Neural cell (in vitro differentiated cells): ENCODE results near the gene ME3. TPM values are rescaled to one million over a fixed set of nuclear protein-coding genes. Genes with fewer than 3 reads are reported as not detected.

Experiments
- H2AFZ ChIP-seq: fragments of 200-600, 300-800 bp; sonication (generic), shearing (Covaris generic); 2 replicates; pipeline ENCODE4 v1.6.0; 2014; ENCODE audit warnings: low read depth, mild to moderate bottlenecking, antibody characterized with exemption, low read length, moderate library complexity
- H3F3A ChIP-seq: fragments of 200-600 bp; shearing (Covaris generic); 2 replicates; pipeline ENCODE4 v1.6.1; 2016; ENCODE audit warnings: mild to moderate bottlenecking, moderate library complexity, mixed read lengths, antibody characterized with exemption, low read length; ENCODE audit not compliant: insufficient read depth, poor library complexity, severe bottlenecking
- H3K27ac ChIP-seq: fragments of 200-600, 300-800 bp; sonication (generic), shearing (Covaris generic); 2 replicates; pipeline ENCODE4 v1.5.1; 2014; ENCODE audit warnings: mild to moderate bottlenecking, low read length, moderate library complexity
- H3K27me3 ChIP-seq: fragments of 300-800, 200-600 bp; sonication (generic), shearing (Covaris generic); 2 replicates; pipeline ENCODE4 v1.6.0; 2014; ENCODE audit warnings: mild to moderate bottlenecking, low read depth, low read length, moderate library complexity; ENCODE audit not compliant: insufficient read depth
- H3K36me3 ChIP-seq: fragments of 300-800, 200-600 bp; sonication (generic), shearing (Covaris generic); 2 replicates; pipeline ENCODE4 v1.5.1; 2014; ENCODE audit warnings: mild to moderate bottlenecking, antibody characterized with exemption, low read length, moderate library complexity; ENCODE audit not compliant: insufficient read depth
- H3K4me2 ChIP-seq: fragments of 300-800, 200-600 bp; sonication (generic), shearing (Covaris generic); 2 replicates; pipeline ENCODE4 v1.6.0; 2014; ENCODE audit warnings: mild to moderate bottlenecking, low read length
- H3K4me3 ChIP-seq: fragments of 300-800, 200-600 bp; sonication (generic), shearing (Covaris generic); 2 replicates; pipeline ENCODE4 v1.5.1; 2014; ENCODE audit warnings: mild to moderate bottlenecking, low read length, moderate library complexity
- H3K79me2 ChIP-seq: fragments of 200-600 bp; shearing (Covaris generic); replicated peaks from 2 replicates; pipeline ENCODE4 v1.6.0; 2014; ENCODE audit warnings: mild to moderate bottlenecking, low read length, moderate library complexity; ENCODE audit not compliant: insufficient read depth
- H3K9ac ChIP-seq: fragments of 300-800, 200-600 bp; sonication (generic), shearing (Covaris generic); 2 replicates; pipeline ENCODE4 v1.6.1; 2016; ENCODE audit warnings: mild to moderate bottlenecking, low read length, mixed read lengths
- H3K9me2 ChIP-seq: fragments of 200-600 bp; shearing (Covaris generic); 2 replicates; pipeline ENCODE4 v1.6.1; 2016; ENCODE audit warnings: mild to moderate bottlenecking, low read length, mixed read lengths; ENCODE audit not compliant: insufficient read depth
- H3K9me3 ChIP-seq: fragments of 200-600, 300-800 bp; sonication (generic), shearing (Covaris generic); 2 replicates; pipeline ENCODE4 v1.6.1; 2016; ENCODE audit warnings: mild to moderate bottlenecking, mixed run types, low read length, moderate library complexity, mixed read lengths
- H4K20me1 ChIP-seq: fragments of 200-600 bp; shearing (Covaris generic); 2 replicates; pipeline ENCODE4 v1.6.1; 2016; ENCODE audit warnings: mild to moderate bottlenecking, mixed run types; ENCODE audit not compliant: insufficient read depth
- CTCF ChIP-seq: fragments of 450-650 bp; IDR thresholded peaks from 2 replicates; pipeline ENCODE4 v1.5.1; 2014; ENCODE audit warnings: antibody characterized with exemption, mild to moderate bottlenecking, moderate library complexity; ENCODE audit not compliant: poor library complexity, severe bottlenecking
- EP300 ChIP-seq: fragments of 450-650 bp; conservative IDR thresholded peaks from 2 replicates; pipeline ENCODE4 v1.6.1; 2014; ENCODE audit warnings: antibody characterized with exemption, mild to moderate bottlenecking, moderate library complexity; ENCODE audit not compliant: poor library complexity, severe bottlenecking
- EZH2 ChIP-seq: fragments of 200-600, 300-800 bp; shearing (Covaris generic), sonication (generic); IDR thresholded peaks from 2 replicates; pipeline ENCODE4 v1.6.1; 2014; ENCODE audit warnings: antibody characterized with exemption, low read length, borderline replicate concordance, mild to moderate bottlenecking; ENCODE audit not compliant: insufficient read depth, poor library complexity, severe bottlenecking
- MXI1 ChIP-seq: fragments of 450-650 bp; conservative IDR thresholded peaks from 2 replicates; pipeline ENCODE4 v1.6.1; 2014; ENCODE audit warnings: antibody characterized with exemption, mild to moderate bottlenecking; ENCODE audit not compliant: poor library complexity, severe bottlenecking
- POLR2AphosphoS5 ChIP-seq: IDR thresholded peaks from 2 replicates; pipeline ENCODE4 v1.6.1; 2012
- RAD21 ChIP-seq: fragments of 450-650 bp; conservative IDR thresholded peaks from 2 replicates; pipeline ENCODE4 v1.6.1; 2014; ENCODE audit warnings: antibody characterized with exemption, mild to moderate bottlenecking, moderate library complexity
- REST ChIP-seq: IDR thresholded peaks from 2 replicates; pipeline ENCODE4 v1.6.1; 2012; ENCODE audit warnings: borderline replicate concordance
- SMC3 ChIP-seq: fragments of 450-650 bp; conservative IDR thresholded peaks from 2 replicates; pipeline ENCODE4 v1.6.1; 2014; ENCODE audit warnings: antibody characterized with exemption, mild to moderate bottlenecking, moderate library complexity; ENCODE audit not compliant: poor library complexity
- TAF1 ChIP-seq: IDR thresholded peaks from 2 replicates; pipeline ENCODE4 v1.6.1; 2012; ENCODE audit warnings: low read depth
- polyA plus RNA-seq: library from polyadenylated mRNA; depleted of rRNA; stranded (reverse); fragments of >200 nt; gene quantifications from 2 replicates; pipeline ENCODE4 v1.2.3, GENCODE V29; 2014

ME3 gene
- polyA plus RNA-seq, 1 donor from 2014 or later, result 2.1 TPM

- H3K4me2 ChIP-seq, result no peak overlapping the region
- H3K27ac ChIP-seq, result no peak overlapping the region
- no peaks in the 10 kb centered on the region for H3K79me2 ChIP-seq
- H3F3A ChIP-seq, result no peaks in the 10 kb centered on the region
- no peaks in the 10 kb centered on the region for H3K36me3 ChIP-seq
- no peaks in the 10 kb centered on the region for H4K20me1 ChIP-seq
- no peaks in the 10 kb centered on the region for H3K9me2 ChIP-seq
- no peak overlapping the region for H2AFZ ChIP-seq
- TF ChIP-seq CTCF (no peak), RAD21 (no peak), REST (no peak), POLR2AphosphoS5 (no peak), MXI1 (no peak), SMC3 (no peak), EP300 (no peak), EZH2 (no peak), TAF1 (no peak)
- no peak overlapping the region for H3K4me3 ChIP-seq
- no peak overlapping the region for H3K9ac ChIP-seq
- no peaks in the 10 kb centered on the region for H3K9me3 ChIP-seq
- H3K27me3 ChIP-seq, result no peaks in the 10 kb centered on the region
Measured at GRCh38 chr11:86596861-86597586, 75.4 kb downstream of the ME3 start.

- no peak overlapping the region for H3K4me2 ChIP-seq
- H3K27ac ChIP-seq, result no peak overlapping the region
- TF ChIP-seq POLR2AphosphoS5, result no peak
- no peak for TF ChIP-seq CTCF
- TF ChIP-seq EP300, result no peak
- no peak for TF ChIP-seq REST
- H3K79me2 ChIP-seq, result no peaks in the 10 kb centered on the region
- no peak overlapping the region for H2AFZ ChIP-seq
- H3K9me3 ChIP-seq, result no peaks in the 10 kb centered on the region
- H3K9ac ChIP-seq, result no peak overlapping the region
- no peaks in the 10 kb centered on the region for H3K27me3 ChIP-seq
- H3K36me3 ChIP-seq, result no peaks in the 10 kb centered on the region
- no peak overlapping the region for H3K4me3 ChIP-seq
- H3F3A ChIP-seq, result no peaks in the 10 kb centered on the region
- no peaks in the 10 kb centered on the region for H4K20me1 ChIP-seq
- no peaks in the 10 kb centered on the region for H3K9me2 ChIP-seq
Measured at GRCh38 chr11:86595955-86596354, 76.5 kb downstream of the ME3 start.
